IPS-18c (cell line): ENCODE results near the gene COPZ1.

Experiments used
- H3K4me3 ChIP-seq: 2 replicates; pipeline ENCODE4 v1.7.0; 2013; ENCODE audit warnings: low read depth, mild to moderate bottlenecking, low read length, moderate library complexity; ENCODE audit not compliant: insufficient read depth
- H3K9me3 ChIP-seq: one replicate; pipeline ENCODE4 v1.6.1; 2013; ENCODE audit warnings: mild to moderate bottlenecking, low read length, moderate library complexity; ENCODE audit not compliant: control insufficient read depth, insufficient read depth

COPZ1 gene

GRCh38 chr12:54368025-54368708, 43.2 kb downstream of the COPZ1 start:
- Histone ChIP-seq H3K9me3 (no peaks in the 10 kb centered on the region), H3K4me3 (no peak overlapping the region)

GRCh38 chr12:54368709-54369596, 44.0 kb downstream of the COPZ1 start:
- Histone ChIP-seq H3K9me3 (no peaks in the 10 kb centered on the region), H3K4me3 (peak overlapping the region; percentile 28)

- no peaks in the 10 kb centered on the region for H3K9me3 ChIP-seq
- peak overlapping the region; percentile 28 for H3K4me3 ChIP-seq
Measured at GRCh38 chr12:54369597-54370131, 44.7 kb downstream of the COPZ1 start.

- Histone ChIP-seq H3K4me3 (peak overlapping the region; percentile 31), H3K9me3 (no peaks in the 10 kb centered on the region)
Measured at GRCh38 chr12:54370171-54370730, 45.3 kb downstream of the COPZ1 start.

GRCh38 chr12:54371328-54372112, 46.6 kb downstream of the COPZ1 start:
- Histone ChIP-seq H3K9me3 (no peaks in the 10 kb centered on the region), H3K4me3 (no peak overlapping the region)

- Histone ChIP-seq H3K4me3 (no peak overlapping the region), H3K9me3 (no peaks in the 10 kb centered on the region)
Measured at GRCh38 chr12:54372113-54372806, 47.3 kb downstream of the COPZ1 start.

- Histone ChIP-seq H3K9me3 (no peaks in the 10 kb centered on the region), H3K4me3 (no peak overlapping the region)
Measured at GRCh38 chr12:54373649-54374561, 49.0 kb downstream of the COPZ1 start.

- Histone ChIP-seq H3K9me3 (no peaks in the 10 kb centered on the region), H3K4me3 (no peak overlapping the region)
Measured at GRCh38 chr12:54374562-54375258, 49.8 kb downstream of the COPZ1 start.

- no peak overlapping the region for H3K4me3 ChIP-seq
- no peaks in the 10 kb centered on the region for H3K9me3 ChIP-seq
Measured at GRCh38 chr12:54375259-54375579, 50.3 kb downstream of the COPZ1 start.

- H3K4me3 ChIP-seq = no peak overlapping the region
- H3K9me3 ChIP-seq = no peaks in the 10 kb centered on the region
Measured at GRCh38 chr12:54376596-54376995, 51.7 kb downstream of the COPZ1 start.

- H3K4me3 ChIP-seq = no peak overlapping the region
- H3K9me3 ChIP-seq = no peaks in the 10 kb centered on the region
Measured at GRCh38 chr12:54377007-54377406, 52.1 kb downstream of the COPZ1 start.

- H3K4me3 ChIP-seq = no peak overlapping the region
- no peaks in the 10 kb centered on the region for H3K9me3 ChIP-seq
Measured at GRCh38 chr12:54377797-54378515, 53.0 kb downstream of the COPZ1 start.

- Histone ChIP-seq H3K4me3 (peak overlapping the region; percentile 51), H3K9me3 (no peaks in the 10 kb centered on the region)
Measured at GRCh38 chr12:54378796-54379397, 54.0 kb downstream of the COPZ1 start.

GRCh38 chr12:54379398-54380201, 54.7 kb downstream of the COPZ1 start:
- peak overlapping the region; percentile 51 for H3K4me3 ChIP-seq
- H3K9me3 ChIP-seq = no peaks in the 10 kb centered on the region
